H9 (cell line): ENCODE measurements around the gene CPXM1. TPM values are rescaled to one million over a fixed set of nuclear protein-coding genes. Genes with fewer than 3 reads are reported as not detected.

Source experiments
- DNase-seq: peaks from one replicate; pipeline ENCODE4 v3.0.0-alpha.2; 2017
- H2AFZ ChIP-seq: one replicate; pipeline ENCODE4 v1.6.1; 2013; ENCODE audit warnings: mild to moderate bottlenecking, low read length, control low read depth, moderate library complexity
- H2AK5ac ChIP-seq: 2 replicates; pipeline ENCODE4 v1.6.1; 2013; ENCODE audit warnings: low read length, control low read depth, mixed read lengths; ENCODE audit not compliant: insufficient read length
- H2BK120ac ChIP-seq: one replicate; pipeline ENCODE4 v1.6.1; 2013; ENCODE audit warnings: low read depth, mild to moderate bottlenecking, low read length, control low read depth, inconsistent platforms; ENCODE audit not compliant: poor library complexity, severe bottlenecking
- H2BK12ac ChIP-seq: 2 replicates; pipeline ENCODE4 v1.6.1; 2013; ENCODE audit warnings: low read length, control low read depth, mixed read lengths, low read depth; ENCODE audit not compliant: insufficient read length
- H2BK15ac ChIP-seq: 2 replicates; pipeline ENCODE4 v1.6.1; 2013; ENCODE audit warnings: low read depth, low read length, control low read depth
- H2BK20ac ChIP-seq: one replicate; pipeline ENCODE4 v1.6.1; 2013; ENCODE audit warnings: low read depth, mild to moderate bottlenecking, low read length, control low read depth, inconsistent platforms; ENCODE audit not compliant: poor library complexity, severe bottlenecking
- H2BK5ac ChIP-seq: 2 replicates; pipeline ENCODE4 v1.6.1; 2013; ENCODE audit warnings: low read length, control low read depth, mixed read lengths; ENCODE audit not compliant: insufficient read length
- H3K14ac ChIP-seq: 2 replicates; pipeline ENCODE4 v1.6.1; 2013; ENCODE audit warnings: low read length, control low read depth; ENCODE audit not compliant: insufficient read depth
- H3K18ac ChIP-seq: 2 replicates; pipeline ENCODE4 v1.6.1; 2013; ENCODE audit warnings: low read depth, mild to moderate bottlenecking, mixed read lengths, low read length, control low read depth; ENCODE audit not compliant: insufficient read length
- H3K23ac ChIP-seq: 2 replicates; pipeline ENCODE4 v1.6.1; 2013; ENCODE audit warnings: low read length, control low read depth, mixed read lengths, low read depth; ENCODE audit not compliant: insufficient read length
- H3K23me2 ChIP-seq: 2 replicates; pipeline ENCODE4 v1.6.1; 2013; ENCODE audit warnings: low read depth, mild to moderate bottlenecking, mixed read lengths, low read length, control low read depth; ENCODE audit not compliant: insufficient read length, poor library complexity, severe bottlenecking
- H3K27ac ChIP-seq: 2 replicates; pipeline ENCODE4 v1.5.1; 2013; ENCODE audit warnings: low read length, control low read depth, mixed read lengths, low read depth; ENCODE audit not compliant: insufficient read length
- H3K27me3 ChIP-seq: 2 replicates; pipeline ENCODE4 v1.6.1; 2013; ENCODE audit warnings: low read length, control low read depth, inconsistent platforms; ENCODE audit not compliant: insufficient read depth
- H3K4ac ChIP-seq: 2 replicates; pipeline ENCODE4 v1.6.1; 2013; ENCODE audit warnings: low read depth, mild to moderate bottlenecking, control low read depth, inconsistent platforms, low read length, moderate library complexity
- H3K4me1 ChIP-seq: 2 replicates; pipeline ENCODE4 v1.6.1; 2013; ENCODE audit warnings: low read length, control low read depth, inconsistent platforms; ENCODE audit not compliant: insufficient read depth
- H3K4me2 ChIP-seq: 2 replicates; pipeline ENCODE4 v1.6.1; 2013; ENCODE audit warnings: low read length, control low read depth, mixed read lengths; ENCODE audit not compliant: insufficient read length, insufficient read depth
- H3K56ac ChIP-seq: 2 replicates; pipeline ENCODE4 v1.6.1; 2013; ENCODE audit warnings: low read depth, mild to moderate bottlenecking, mixed read lengths, low read length, control low read depth; ENCODE audit not compliant: insufficient read length
- H3K79me1 ChIP-seq: 2 replicates; pipeline ENCODE4 v1.6.1; 2013; ENCODE audit warnings: low read depth, mild to moderate bottlenecking, moderate library complexity, low read length, control low read depth, inconsistent platforms; ENCODE audit not compliant: insufficient read depth, poor library complexity, severe bottlenecking
- H3K79me2 ChIP-seq: 2 replicates; pipeline ENCODE4 v1.6.1; 2013; ENCODE audit warnings: low read length, control low read depth, inconsistent platforms; ENCODE audit not compliant: insufficient read depth
- H3K9ac ChIP-seq: 2 replicates; pipeline ENCODE4 v1.6.1; 2013; ENCODE audit warnings: low read length, control low read depth, mixed read lengths; ENCODE audit not compliant: insufficient read length; ENCODE audit errors: extremely low read depth
- H3K9me3 ChIP-seq: one replicate; pipeline ENCODE4 v1.6.1; 2013; ENCODE audit warnings: low read depth, low read length, inconsistent platforms; ENCODE audit not compliant: control insufficient read depth
- H3T11ph ChIP-seq: one replicate; pipeline ENCODE4 v1.6.1; 2013; ENCODE audit warnings: mild to moderate bottlenecking, low read length, control low read depth, inconsistent platforms
- H4K20me1 ChIP-seq: one replicate; pipeline ENCODE4 v1.6.1; 2013; ENCODE audit not compliant: control insufficient read depth, insufficient read length, insufficient read depth
- H4K5ac ChIP-seq: 2 replicates; pipeline ENCODE4 v1.6.1; 2013; ENCODE audit warnings: low read depth, mild to moderate bottlenecking, mixed read lengths, low read length, control low read depth; ENCODE audit not compliant: insufficient read length
- H4K8ac ChIP-seq: replicated peaks from 2 replicates; pipeline ENCODE4 v1.6.1; 2013; ENCODE audit warnings: low read length, control low read depth, mixed read lengths, low read depth; ENCODE audit not compliant: insufficient read length
- H4K91ac ChIP-seq: 2 replicates; pipeline ENCODE4 v1.6.1; 2013; ENCODE audit warnings: low read depth, mild to moderate bottlenecking, moderate library complexity, mixed read lengths, low read length, control low read depth; ENCODE audit not compliant: insufficient read length
- H3K27ac Mint-ChIP-seq, 3 experiments: 2 replicates in 2 of 3; 3 replicates in 1 of 3; pipeline ENCODE4 v1.8.0; 2020 to 2021; ENCODE audit warnings: mixed read lengths in 3 of 3, mild to moderate bottlenecking in 1 of 3, moderate library complexity in 1 of 3
- H3K27me3 Mint-ChIP-seq: 2 replicates; pipeline ENCODE4 v1.8.0; 2021; ENCODE audit warnings: low read depth, mild to moderate bottlenecking, moderate library complexity, mixed read lengths
- H3K36me3 Mint-ChIP-seq, 3 experiments: 2 replicates in 2 of 3; 3 replicates in 1 of 3; pipeline ENCODE4 v1.8.0; 2020 to 2021; ENCODE audit warnings: low read depth in 3 of 3, mixed read lengths in 3 of 3; ENCODE audit not compliant: insufficient read depth in 1 of 3
- H3K4me1 Mint-ChIP-seq, 2 experiments: 2 replicates each; pipeline ENCODE4 v1.8.0; 2020; ENCODE audit warnings: mixed read lengths in 2 of 2
- H3K4me3 Mint-ChIP-seq, 2 experiments: 2 replicates in 1 of 2; 3 replicates in 1 of 2; pipeline ENCODE4 v1.8.0; 2020 to 2021; ENCODE audit warnings: mild to moderate bottlenecking in 2 of 2, mixed read lengths in 2 of 2, moderate library complexity in 1 of 2
- H3K9me3 Mint-ChIP-seq, 2 experiments: 2 replicates in 1 of 2; 3 replicates in 1 of 2; pipeline ENCODE4 v1.8.0; 2020; ENCODE audit warnings: mild to moderate bottlenecking in 2 of 2, mixed read lengths in 2 of 2, moderate library complexity in 1 of 2
- WGBS: extraction: QIAGEN DNeasy Blood & Tissue Kit; methylation state at CpG from one replicate; pipeline ENCODE4 v1.1.7; 2013; ENCODE audit warnings: missing lambda C conversion rate, low lambda C conversion rate, mixed read lengths; ENCODE audit not compliant: insufficient read length; ENCODE audit errors: extremely low coverage; 5-methylcytosine and 5-hydroxymethylcytosine counted together
- total RNA-seq: library from RNA; stranded (reverse); gene quantifications from 2 replicates; pipeline ENCODE4 v1.2.1, GENCODE V29; 2021
- TF ChIP-seq, protein P1 (sequence below): fragments of 200-600 bp; sonication (generic); conservative IDR thresholded peaks from 3 replicates; pipeline ENCODE4 v1.8.0; 2021; ENCODE audit warnings: antibody characterized with exemption, mild to moderate bottlenecking

The CPXM1 gene
- total RNA-seq, 1 experiment from 2014 or later: 69.0 TPM

DNA sequence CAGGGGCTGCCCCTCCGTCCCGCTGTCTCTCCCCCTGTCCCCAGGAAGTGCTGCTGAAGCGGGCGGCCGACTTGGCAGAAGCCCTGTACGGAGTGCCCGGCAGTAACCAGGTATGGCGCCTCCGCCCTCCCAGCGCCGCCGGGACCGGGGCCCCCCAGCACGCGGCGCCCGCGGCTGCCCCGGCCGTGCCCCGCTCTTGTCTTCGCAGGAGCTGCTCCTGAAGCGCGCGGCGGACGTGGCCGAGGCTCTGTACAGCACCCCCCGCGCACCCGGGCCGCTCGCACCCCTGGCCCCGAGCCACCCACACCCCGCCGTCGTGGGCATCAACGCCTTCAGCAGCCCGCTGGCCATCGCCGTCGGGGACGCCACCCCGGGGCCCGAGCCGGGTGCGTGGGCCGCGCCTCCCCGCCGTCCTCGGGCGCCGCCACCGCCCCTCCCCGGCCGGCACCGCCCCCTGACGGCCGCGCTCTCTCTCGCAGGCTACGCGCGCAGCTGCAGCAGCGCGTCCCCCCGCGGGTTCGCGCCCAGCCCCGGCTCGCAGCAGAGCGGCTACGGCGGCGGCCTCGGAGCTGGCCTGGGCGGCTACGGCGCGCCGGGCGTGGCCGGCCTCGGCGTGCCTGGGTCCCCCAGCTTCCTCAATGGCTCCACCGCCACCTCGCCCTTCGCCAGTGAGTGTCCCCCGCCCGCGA, 48.4 kb downstream of the CPXM1 start:
- no peaks in the 10 kb centered on the region; the same call in 1 of the 2 replicates for H3K4me1 ChIP-seq
- H3K56ac ChIP-seq: no peak overlapping the region
- H3K18ac ChIP-seq: no peak overlapping the region
- no peak overlapping the region for H2BK5ac ChIP-seq
- H3K79me2 ChIP-seq: no peaks in the 10 kb centered on the region
- no peak overlapping the region for H3K27ac Mint-ChIP-seq
- H4K20me1 ChIP-seq: no peaks in the 10 kb centered on the region
- H3K4me3 Mint-ChIP-seq: no peak overlapping the region; a peak in 1 of 5 replicates
- no peaks in the 10 kb centered on the region; a peak in 1 of 7 replicates for H3K36me3 Mint-ChIP-seq
- no peak overlapping the region for H3K9ac ChIP-seq
- no peak overlapping the region for H2AFZ ChIP-seq
- H2AK5ac ChIP-seq: no peak overlapping the region
- no peak overlapping the region for H3K14ac ChIP-seq
- peaks cover 32% of the 10 kb centered on the region for H3K23me2 ChIP-seq
- DNase-seq: no peak
- H4K91ac ChIP-seq: no peak overlapping the region
- peak overlapping the region; percentile 55 for H3K4me2 ChIP-seq
- no peak overlapping the region for H2BK120ac ChIP-seq
- H3K79me1 ChIP-seq: no peaks in the 10 kb centered on the region
- no peak overlapping the region for H3T11ph ChIP-seq
- no peak overlapping the region for H2BK15ac ChIP-seq
- H3K9me3 ChIP-seq: no peaks in the 10 kb centered on the region
- no CpG with 5 or more reads among the region's 93 CpGs for WGBS
- H3K27ac ChIP-seq: no peak overlapping the region
- no peaks in the 10 kb centered on the region; a peak in 2 of 5 replicates for H3K9me3 Mint-ChIP-seq
- H3K27me3 Mint-ChIP-seq: peaks cover 85% of the 10 kb centered on the region
- H3K27me3 ChIP-seq: peaks cover 48% of the 10 kb centered on the region
- H3K23ac ChIP-seq: no peak overlapping the region
- H2BK20ac ChIP-seq: no peak overlapping the region
- no peak overlapping the region for H3K4ac ChIP-seq
- H2BK12ac ChIP-seq: no peak overlapping the region
- no peak overlapping the region for H4K8ac ChIP-seq
- TF ChIP-seq, protein P1, sequence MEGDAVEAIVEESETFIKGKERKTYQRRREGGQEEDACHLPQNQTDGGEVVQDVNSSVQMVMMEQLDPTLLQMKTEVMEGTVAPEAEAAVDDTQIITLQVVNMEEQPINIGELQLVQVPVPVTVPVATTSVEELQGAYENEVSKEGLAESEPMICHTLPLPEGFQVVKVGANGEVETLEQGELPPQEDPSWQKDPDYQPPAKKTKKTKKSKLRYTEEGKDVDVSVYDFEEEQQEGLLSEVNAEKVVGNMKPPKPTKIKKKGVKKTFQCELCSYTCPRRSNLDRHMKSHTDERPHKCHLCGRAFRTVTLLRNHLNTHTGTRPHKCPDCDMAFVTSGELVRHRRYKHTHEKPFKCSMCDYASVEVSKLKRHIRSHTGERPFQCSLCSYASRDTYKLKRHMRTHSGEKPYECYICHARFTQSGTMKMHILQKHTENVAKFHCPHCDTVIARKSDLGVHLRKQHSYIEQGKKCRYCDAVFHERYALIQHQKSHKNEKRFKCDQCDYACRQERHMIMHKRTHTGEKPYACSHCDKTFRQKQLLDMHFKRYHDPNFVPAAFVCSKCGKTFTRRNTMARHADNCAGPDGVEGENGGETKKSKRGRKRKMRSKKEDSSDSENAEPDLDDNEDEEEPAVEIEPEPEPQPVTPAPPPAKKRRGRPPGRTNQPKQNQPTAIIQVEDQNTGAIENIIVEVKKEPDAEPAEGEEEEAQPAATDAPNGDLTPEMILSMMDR: no peak; the same call in 2 of the 3 replicates
- H4K5ac ChIP-seq: no peak overlapping the region
- peaks cover 35 to 57% of the 10 kb centered on the region in 2 experiments for H3K4me1 Mint-ChIP-seq
